Stimulated activated CD4-positive, alpha-beta T cell treated with anti-CD3 and anti-CD28 coated beads, TNF-alpha, amount 100 ng/mL, for 24 hours (primary cell): ENCODE measurements around the gene PFKL.
A peak's percentile ranks its signal among the peaks of the same experiment; 100 is the strongest.

Experiments
- DNase-seq, 3 experiments: peaks; one replicate each; pipeline ENCODE4 v3.0.0-alpha.2; 2020; ENCODE audit warnings: low read depth in 3 of 3

The PFKL gene

DNA sequence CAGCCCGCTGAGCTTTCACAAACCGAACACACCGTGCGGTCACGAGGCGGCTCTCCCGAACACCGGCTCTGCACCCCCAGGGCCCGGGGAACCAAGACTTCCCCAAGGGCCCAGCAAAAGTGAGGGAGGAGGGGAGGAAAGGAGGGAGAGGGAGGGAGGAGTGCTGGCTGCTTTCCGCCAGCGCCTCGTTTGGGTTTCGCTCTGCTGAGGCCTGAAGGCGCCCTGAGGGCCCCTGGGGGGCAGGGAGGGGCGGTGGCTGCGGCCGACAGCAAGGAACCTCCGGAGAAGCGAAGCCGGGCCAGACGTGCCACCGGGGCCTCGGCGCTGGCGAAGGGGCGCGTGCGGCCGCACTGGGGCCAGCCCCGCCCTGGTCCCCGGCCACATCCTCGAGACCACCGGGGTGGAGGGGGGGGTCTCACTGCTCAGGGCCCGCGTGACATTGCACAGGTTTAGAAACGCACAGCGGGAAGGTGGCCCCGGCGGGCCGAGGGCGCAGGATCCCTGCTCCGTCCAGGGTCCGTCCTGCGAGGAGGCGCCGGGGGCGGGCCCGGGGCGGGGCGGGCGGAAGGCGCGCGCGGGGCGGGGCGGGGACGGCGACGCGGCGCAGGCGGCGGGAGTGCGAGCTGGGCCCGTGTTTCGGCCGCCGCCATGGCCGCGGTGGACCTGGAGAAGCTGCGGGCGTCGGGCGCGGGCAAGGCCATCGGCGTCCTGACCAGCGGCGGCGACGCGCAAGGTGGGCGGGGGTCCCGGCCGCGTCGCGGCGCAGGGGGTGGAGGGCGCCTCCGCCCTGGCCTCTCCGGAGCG lies at the start of gene PFKL:
Gene PFKL, plus strand, starts transcription at position 596 of the 804 bp plus-strand sequence. Its CDS starts 53 bp downstream, at position 649.
- DNase-seq = peak; percentile 17 to 73 (median 24)

DNA sequence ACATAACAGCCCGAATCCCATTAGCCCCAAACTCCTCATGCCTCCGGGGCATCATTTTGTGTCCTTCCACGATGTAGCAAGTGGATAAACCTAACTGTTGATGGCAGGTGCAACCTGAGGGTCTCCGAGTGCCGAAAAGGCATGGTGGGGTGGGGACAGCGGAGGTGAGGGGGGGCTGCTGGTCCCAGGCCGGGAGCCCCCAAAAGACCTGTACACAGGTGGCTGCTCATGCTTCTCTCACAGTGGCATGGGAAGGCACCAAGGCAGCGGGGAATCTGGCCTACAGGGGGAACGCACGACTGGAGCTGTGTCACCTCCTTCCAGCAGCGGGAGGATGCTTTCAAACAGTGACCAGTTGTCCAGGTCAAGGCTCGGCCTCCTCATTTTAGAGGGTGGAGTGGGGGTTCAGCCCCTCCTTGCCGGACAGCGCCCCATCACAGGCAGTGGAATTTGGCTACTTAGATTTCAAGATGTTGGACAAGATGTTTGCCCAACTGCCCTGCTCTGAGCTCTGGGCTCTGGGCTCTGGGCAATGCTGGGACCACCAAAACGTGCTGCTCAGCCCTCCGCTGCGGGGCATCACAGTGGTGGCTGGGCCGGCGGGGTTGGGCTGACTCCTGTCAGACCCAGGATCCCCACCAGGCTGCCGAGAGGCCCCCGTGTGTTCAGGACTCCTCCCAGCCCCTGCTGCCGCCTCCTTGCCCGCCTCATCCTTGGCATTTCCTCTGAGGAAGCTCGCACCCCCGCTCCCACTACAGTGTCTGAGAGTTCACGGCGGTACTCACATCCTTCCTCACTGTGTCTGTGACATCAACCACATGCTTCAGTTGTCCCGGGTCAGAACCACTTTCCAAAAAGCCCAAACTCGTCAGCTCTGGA lies 45.8 kb upstream of the PFKL start:
- no peak for DNase-seq

DNA sequence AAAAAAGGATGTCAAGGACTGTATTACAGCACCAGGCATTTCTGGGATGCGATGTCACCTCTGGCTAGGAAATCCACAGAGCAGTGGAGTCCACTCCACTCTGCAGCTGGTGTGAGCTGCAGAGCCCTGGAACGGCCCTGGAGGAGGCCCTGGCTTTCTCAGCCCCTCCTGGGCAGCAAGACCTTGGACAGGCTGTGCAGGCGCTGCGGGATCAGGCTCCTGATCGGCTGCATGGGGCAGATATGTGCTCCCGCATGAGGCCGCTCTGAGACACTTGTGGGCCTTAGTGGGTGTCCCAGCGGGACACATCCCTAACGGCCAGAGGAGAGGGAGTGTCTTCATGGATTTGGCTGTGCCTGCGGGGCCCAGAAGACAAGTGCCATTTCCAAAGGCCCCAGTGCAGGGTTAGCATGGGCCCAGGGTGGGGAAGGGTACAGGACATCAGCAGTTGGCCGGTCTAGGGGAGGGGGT lies 44.3 kb upstream of the PFKL start:
- DNase-seq = no peak

- DNase-seq = no peak
Measured at GRCh38 chr21:44258056-44258725, 41.7 kb upstream of the PFKL start.

DNA sequence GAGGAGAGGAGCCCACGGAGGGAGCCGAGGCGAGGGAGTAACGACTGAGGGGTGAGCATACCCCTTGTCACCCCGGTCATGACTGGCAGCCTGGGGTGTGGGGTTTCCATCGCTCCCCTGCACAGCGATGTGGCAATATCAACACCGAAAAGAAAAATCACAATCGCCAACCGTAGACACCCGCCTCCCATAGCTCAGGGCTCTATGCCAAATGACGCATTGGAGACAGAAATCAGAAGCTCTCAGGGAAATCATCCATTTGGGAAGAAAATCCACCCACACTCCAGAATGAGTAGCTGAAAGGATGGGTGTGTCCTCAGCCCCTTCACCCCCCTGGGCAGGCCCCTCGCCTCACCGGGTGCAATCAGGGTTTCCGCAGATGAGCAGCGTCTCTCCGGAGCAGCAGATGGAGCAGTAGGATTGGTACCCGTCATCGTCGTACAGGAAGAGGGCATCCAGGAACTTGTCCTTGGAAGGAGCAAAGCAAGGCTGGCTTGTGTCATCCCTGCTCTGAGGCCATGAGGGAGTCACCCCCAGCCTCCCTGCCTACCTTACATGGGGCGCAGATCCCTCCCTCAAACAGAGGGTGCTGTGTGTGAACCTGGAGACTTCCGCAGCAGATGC lies 40.7 kb upstream of the PFKL start:
- no peak for DNase-seq

DNA sequence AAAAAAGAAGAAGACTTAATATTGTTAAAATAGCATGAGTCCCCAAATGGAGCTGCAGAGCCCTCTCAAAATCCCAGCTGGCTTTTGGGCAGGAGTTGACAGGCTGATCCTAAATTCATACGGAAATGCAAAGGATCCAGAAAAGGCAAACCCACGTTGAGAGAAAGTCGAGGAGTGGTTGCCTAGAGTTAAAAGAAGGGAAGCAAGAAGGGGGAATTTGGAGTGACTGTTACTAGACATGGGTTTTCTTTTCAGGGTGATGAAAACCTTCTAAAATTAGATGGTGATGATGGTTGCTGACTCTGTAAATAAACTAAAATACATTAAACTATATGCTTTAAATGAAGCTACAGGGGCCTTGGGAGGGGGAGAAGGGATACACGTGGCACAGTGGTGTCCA lies 39.8 kb upstream of the PFKL start:
- no peak for DNase-seq

DNA sequence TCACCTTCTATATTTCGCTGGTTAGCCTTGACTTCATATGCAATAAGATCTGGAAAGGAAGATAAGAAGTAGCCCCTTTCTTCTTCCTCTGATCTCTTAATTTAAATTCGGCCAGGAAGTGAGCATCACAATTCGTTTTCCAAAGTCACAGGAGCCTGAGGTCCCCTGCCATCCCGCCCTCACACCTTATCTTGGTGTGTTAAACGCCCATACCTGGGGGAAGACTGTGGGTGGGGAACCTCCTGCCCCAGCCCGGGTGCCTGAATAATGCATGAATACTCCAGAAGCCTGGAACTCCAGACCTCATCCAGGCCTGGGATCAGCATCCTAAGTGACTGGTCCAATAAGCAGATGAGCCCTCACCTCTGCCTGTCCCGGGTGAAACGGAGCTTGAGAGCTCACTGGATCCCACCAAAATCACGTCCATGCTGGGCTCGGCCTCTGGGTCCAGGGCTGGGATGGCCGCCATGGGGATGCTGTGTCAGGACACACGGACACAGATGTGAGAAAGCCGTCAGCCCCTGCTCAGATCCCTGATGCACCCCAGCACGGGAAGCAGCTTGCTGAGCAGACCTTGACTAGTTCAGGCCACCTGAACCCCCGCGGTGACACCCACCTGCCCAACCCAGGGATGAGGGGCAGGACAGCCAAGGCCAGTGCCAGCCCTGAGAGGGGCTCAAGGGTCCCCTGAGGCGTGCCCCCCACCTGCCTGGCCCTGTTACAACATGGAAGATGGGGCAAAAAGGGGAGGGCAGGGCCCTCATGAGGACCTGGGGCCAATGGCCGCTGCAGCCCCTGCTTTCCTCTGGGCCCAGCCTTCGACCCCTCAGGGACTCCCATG lies 38.8 kb upstream of the PFKL start:
- DNase-seq = no peak

DNA sequence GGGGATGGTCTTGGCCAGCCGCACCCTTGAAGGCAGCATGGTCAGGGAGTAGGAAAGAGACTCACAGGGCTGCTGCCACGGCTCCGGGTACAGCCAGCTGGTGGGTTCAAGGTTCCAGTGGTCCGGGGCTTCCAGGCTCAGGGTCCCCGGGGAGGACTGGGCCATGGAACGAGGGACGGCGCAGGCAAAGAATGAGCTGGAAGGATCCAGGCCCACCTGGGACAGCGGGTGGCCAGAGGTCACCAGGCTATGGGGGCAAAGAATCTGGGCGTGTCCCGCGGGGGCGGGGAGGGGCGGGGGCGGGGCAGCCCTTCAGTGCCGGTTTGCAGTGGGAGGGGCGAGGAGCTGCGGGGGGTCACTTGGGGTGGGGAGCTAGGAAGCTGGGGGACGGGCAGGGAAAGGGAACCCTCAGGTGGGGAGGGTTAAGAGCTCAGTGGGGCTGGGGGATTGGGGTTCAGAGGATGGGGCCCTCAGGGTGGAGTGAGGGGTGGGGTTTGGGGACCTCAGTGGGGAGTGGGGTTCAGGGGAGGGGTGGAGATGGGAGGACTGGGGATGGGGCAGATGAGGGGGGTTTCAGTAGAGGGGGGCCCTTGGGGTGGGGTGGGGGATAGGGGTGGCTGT lies 38.1 kb upstream of the PFKL start, which contains the start of gene DNMT3L:
Gene DNMT3L, minus strand, starts transcription at position 223 of the 621 bp plus-strand sequence. CDS start 638 bp downstream, outside the sequence.
- DNase-seq = no peak

DNA sequence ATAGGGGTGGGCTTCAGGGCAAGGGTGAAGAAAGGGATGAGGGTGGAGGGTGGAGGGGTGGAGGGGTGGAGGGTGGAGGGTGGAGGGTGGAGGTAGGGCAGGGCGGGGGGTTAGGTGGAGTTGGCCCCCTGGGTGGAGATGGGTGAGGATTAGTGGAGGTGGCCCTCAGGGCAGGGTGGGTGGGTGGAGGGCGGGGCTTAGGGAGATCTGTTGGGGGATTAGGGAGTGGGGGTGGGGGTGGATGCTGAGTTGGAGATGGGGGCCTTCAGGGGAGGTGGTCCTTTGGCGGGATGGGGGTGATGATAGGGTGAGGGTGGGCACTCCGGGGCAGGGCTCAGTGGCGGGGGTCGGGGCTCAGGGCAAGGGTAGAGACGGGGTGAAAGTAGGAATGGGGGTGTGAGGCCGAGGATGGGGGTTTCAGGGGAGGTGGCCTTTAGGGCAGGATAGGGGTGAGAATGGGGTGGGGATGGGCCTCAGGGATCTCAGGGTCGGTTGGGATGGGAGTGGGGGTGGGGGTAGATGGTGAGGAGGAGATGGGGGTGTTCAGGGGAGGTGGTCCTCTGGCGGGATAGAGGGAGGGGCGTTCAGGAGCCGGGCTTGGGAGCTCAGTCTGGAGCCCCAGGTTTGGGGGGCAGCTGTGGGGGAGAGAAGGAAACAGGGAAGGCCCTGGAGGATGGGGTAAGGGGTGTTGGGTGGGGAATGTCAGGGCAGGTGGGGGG lies 37.4 kb upstream of the PFKL start:
- no peak for DNase-seq

- DNase-seq = no peak
Measured at GRCh38 chr21:44263221-44263760, 36.6 kb upstream of the PFKL start.

DNA sequence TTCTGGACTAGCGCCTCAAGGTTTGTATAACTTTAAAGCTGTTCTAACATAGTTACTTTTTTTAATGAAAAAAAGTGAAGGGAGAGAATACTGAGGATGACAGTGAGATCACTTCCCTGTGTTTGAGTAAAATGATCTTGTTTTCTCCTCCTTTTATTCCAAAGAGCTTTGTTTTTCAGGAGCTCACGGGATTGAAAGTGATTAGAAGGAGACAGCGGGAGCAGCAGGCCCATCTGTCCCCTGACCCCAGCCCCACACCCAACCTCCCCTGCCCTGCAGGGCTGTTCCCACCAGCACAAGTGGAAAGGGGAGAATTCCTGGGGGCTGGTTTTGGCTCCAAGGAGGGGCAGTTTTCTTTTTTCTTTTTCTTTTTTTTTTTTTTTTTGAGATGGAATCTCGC lies 36.1 kb upstream of the PFKL start:
- DNase-seq = no peak

GRCh38 chr21:44265734-44266270 lies 34.1 kb upstream of the PFKL start:
- no peak for DNase-seq

DNA sequence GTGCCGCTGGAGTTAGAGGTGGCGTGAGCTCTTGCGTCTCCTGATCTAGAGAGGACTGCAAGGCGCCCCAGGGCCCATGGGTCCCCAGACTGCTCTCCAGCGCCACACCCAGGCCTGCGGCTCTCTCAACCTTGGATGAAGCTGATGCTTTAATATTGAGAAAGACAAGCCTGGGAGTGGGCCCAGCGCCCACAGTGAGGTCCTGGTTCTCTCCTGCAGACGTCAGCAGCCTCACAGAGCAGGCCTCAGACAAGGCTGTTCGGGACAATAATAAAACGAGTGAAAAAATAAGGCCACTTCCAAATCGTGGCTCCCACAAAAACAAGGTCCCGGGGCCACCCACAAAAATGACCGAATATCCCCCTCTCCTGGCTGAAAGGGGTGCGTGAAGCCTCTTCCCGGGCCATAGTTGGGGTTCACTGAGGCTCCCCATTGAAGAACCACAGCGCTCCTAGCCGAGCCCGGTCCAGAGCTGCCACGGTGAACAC lies 32.2 kb upstream of the PFKL start:
- DNase-seq = no peak

DNA sequence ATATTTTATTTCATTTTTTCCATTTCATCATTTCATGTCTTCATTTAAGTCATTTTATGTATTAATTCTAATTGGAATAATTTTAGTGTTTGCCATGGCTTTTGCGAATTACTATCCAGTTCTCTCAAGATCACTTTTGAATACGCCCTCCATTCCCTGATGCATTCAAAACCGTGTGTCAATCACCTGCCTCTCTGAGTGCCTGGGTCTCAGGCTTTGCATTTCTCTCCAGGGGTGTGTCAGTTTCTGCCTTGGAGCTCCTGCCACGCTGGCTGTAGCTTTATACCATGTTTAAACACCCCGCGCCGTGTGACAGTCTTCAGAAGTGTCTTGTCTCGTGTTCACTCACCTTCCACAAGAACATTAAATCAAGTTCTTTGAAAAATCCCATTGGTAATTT lies 30.8 kb upstream of the PFKL start:
- no peak for DNase-seq

DNA sequence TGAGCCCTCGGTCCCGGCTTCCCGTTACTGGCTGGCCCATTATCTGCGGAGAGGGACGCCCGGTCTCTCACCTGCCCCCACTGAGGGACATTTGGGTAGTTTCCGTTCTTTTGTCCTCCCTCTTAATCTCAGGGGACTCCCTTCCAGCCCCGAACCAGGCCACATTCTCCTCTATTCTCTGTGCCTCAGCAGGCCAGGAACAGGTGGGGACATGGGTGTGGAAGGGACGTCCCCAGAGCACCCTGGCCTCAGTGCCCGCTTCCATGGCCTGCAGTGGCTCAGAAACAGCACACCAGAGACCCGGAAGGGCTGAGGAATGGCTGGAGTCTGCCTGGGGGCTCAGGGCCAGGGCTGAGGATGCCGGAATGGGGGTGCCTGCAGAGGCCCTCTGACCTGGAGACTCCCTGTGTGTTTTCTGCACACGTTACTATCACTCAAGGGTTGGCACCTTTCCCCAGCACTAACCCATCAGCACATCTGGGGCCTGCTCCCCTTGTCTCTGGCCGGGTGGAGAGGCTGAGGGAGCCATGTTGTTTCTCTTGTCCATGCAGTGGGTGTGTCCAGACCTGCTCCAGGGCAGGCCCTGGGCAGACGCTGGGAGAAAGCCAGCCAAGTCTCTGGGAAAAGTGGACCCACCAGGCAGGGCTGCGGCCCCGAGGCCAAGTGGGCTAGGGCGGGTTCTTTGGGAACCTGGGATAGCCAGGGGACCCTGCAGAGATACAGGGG lies 28.1 kb upstream of the PFKL start:
- no peak for DNase-seq

- no peak for DNase-seq
Measured at GRCh38 chr21:44272284-44272858, 27.5 kb upstream of the PFKL start.

DNA sequence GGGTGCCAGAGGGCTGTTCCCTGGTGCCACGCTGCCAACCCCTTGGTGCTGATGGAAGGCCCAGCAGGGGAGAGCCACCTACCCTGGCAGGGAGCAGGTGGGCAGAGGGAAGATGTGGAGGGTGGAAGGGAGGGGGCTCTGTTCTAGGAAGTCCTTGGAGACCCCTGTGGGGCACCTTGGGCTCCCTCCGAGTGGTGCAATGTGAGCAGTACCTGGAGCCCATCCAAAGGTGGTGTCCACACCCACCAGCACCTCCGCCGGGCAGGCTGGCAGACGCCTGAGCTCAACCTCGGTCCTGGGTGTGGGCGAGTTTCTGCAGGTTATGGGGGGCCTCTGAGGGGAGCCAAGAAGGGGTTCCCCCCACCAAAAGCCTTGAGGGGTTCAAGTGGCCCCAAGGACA lies 26.8 kb upstream of the PFKL start:
- no peak for DNase-seq

GRCh38 chr21:44275041-44275440 lies 24.8 kb upstream of the PFKL start:
- no peak for DNase-seq
